DMS 273 (cell line): ENCODE results near the gene LHX4.
A peak's percentile ranks its signal among the peaks of the same experiment; 100 is the strongest.

Source experiments
- DNase-seq: peaks from one replicate; lab custom pipeline; 2025; ENCODE audit not compliant: unreplicated experiment; lab: John Stamatoyannopoulos, UW

LHX4 gene

DNA sequence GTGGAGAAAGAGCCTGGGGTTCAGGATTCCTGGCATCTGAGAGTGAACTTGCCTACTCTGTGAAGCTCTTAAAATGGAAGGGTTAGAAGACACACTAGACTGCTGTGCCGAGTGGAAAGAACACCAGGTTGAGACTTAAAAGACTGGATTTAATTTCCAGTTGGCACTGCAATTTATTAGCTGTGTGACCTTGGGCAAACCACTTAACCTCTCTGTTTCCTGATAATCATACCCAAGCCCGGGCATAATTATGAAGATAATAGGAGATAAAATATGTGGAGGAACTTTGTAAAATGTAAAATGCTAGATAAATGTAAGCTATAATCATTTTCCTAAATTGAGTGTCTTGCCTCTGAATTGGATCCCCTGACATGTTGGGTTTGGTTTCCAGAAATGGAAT, 4.7 kb upstream of the LHX4 start:
- DNase-seq, result no peak

DNA sequence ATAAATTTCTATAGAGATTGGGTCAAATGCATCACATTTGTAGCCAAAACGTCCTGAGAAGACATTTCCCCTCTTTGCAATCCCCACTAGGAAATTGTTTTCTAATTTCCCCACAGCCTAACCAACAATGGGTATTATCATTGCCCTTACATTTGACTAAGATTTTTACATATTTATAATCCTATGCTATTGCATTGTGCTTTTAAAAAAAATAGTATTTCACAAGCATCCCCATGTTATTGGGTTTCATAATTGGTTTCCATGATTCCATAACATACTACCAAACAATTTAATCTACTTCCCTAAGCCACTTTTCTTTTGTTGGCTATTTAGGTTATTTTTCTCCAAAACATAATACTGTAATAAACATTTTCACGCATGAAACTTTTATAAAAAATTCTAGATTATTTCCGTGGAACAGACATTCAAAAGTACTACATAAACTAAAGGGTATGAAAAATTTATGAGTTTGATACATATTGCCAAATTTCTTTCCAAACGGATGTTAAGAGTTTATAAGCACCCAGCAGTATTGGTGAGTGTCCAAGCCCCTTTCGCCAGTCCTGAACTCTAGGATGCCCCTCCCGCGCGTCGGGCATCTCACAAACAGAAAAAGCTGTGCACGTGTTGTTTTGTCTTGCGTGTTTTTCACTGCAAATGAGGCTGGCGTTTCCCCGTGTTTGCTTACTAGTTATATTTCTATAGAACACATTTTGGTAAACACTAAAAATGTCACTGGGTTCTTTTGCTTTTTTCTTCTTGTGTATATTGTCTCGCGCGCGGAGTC, 2.0 kb upstream of the LHX4 start:
- DNase-seq, result no peak

DNA sequence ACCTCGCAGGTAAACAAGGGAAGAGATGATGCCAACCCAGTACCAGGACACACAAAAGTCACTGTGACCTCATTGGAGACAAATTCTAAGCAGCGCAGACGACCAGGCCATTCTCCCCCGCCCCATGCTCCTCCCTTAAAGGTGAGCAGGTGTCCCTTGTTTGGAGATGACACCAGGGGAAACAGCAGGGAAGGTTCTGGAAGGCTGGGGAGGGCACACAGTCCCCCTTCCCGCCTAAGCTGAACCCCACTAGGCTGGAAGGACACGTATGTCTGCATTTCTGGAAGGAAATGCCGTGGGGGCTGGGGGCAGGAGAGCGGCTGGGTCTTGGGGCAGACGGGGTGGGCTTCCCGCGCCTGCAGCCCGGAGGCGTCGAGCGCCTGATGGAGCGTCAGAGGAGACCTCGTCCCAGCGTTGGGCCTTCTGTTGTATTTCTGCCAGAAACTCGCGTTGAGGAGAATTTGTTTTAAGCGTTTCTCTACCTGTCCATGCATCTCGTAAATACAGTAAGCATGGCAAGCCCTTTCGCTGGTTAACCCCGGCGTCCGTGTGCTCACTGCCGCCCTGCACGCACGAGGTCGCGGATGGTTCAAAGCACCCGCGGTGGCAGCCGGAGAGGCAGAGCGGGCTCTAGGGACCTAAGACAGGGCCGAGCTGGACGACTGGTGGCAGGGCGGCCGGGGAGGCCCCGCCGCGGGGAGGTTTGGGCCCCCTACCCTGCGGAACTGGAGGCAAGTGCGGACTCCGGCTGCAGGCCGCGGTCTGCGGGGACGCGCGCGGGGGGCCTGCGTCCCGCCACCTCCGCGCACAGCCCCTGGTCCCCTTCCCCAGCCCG, 1.2 kb upstream of the LHX4 start:
- peak; percentile 67 for DNase-seq

DNA sequence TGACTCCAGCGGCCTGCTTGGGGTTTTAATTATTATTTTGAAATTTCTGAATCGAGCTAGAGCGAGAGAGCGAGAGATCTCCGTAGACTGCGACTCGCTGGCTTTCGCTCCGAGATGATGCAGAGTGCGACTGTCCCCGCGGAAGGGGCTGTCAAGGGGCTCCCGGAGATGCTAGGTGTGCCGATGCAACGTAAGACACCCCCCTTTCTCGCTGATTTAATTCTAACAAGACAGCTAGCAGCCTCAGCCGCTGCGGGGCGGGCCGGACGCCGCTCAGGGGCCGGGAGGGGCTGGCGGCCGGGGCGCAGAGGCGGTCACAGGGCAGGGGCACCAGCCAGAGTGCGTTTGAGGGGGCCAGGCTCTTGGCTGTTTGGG, 339 bp downstream of the LHX4 start:
- no peak for DNase-seq

DNA sequence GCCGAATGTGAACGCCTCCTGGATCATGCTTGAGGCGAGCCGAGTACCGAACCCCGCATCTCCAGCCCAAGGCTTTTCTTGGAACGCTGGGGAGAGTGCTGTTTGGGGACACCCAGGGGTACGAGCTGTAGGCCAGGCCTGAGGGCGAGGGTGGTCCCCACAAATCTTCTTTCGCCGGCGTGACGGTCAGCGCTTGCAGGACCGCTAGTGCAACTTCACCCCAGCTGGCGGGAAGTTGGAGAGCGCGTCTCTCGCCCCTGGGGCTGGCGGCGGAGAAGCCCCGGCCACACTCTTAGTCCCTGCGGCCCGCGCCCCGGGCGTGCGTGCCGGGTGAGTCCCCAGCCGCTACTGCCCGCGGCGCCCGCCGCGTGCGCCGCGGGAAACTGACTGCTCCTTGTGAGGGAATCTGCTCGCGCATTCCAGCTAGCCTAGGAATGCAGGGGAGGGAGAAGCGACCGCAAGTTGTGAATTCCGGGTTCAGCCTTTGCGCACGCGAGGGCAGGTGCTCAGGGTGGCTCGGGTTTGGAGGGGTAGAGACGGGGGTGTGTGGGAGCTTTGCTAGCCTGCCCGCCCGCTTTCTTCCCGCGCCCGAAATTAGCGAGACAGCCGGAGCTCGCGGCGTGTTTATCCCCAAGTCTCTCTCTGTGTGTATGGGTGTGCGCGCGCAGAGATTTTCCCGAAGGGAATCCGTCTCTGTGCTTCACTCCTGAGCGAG, 884 bp downstream of the LHX4 start:
- DNase-seq, result peak; percentile 77

DNA sequence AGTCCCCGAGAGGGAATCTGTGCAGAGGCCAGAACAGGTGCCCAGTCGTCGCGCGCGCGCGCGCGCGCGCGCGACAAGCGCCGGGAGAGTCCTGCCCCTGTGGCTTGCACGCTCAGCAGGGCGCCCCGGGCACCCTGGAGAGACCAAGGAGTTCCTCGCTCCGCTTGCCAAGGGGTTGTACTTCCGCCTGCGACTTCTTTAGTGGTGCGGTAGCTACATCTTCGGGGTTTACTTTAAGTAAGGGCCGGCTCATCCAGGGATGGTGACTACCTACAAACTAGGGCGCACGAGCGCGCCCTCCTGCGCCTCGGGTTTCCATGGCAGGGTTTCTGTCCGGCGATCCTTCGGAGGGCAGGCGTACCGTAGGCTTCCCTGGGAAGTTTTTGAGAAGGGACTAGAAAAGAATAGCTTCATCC, 1.4 kb downstream of the LHX4 start:
- DNase-seq, result peak; percentile 84

DNA sequence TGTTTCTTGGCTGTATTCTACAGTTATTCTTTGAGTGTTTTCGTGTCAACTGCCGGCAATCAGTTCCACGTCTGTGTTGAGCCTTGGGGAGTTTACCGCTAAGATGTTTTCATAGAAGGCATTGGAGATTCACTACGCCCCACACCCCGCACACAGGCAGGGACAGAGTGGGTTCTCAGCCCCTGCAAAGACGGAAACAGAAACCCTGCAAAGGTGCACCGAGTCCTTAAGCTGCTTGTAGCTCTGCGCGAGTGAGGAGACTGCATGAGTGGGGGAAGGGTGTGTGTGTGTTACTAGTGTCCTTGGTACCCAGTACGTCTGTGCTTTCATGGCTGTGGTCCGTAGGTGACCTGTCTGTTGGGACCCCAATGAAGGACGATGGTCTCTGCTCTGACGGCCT, 1.9 kb downstream of the LHX4 start:
- DNase-seq, result no peak

DNA sequence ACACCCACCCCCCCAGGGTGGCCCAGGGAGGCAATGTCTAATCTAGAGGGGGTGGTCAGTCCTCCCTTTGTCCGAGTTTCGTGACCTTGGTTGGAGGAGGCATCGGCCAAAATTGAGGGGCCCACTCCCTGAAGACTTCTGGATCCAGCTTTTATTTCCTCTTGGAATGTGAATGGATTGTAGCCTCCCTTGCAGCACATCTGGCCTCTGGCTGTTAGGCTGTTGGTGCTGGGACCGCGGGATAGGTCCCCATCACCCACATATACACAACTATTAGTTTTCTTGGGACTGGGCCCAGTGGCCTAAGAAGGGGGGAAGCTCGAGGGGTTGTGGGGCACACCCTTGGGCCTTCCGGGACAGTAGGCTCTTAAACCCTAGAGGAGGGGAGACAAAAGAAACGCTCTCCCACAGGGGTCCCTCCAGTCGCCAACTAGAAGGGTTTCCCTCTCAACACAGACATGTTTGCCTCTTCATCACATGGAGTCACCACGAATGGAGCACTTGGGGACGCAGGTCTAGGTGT, 2.5 kb downstream of the LHX4 start:
- no peak for DNase-seq

DNA sequence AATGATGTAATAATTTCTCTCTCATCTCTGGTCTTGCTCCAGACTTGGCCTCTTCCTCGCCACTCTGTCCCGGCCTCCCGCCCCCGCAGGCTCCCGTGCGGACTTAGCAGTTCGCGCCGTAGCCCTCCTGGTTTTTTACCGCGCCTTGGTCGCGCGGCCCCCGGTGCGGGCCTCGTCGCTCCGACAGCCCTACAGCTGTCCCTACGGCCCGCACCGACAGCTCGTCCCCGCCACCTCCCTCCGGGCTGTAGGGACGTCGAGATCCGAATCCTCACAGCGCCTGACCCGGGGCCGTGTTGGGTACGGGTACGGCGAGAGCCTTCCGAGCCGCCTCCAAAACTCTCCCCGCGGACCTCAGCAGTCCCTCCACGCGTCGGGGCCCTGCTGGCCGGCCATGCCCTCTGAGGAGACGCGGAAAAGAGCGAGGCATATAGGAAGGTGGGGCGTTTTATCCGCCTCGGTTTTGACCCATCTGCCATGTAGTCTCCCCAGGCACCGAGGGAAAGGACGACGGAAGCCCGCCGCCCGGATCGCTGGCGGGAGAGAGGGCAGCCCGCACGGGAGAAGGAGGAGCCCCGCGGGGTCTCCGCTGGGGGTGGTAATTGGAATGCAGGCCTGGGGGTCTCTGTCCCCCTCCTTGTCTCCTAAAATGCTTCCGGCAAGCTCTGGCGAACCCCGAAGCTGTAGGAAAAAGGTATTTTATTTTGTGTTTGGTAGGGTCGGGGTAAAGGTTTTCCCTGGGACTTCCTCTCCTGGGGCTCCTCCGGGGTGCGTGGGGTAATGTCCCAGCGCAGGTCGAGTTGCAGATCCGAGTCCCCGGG, 3.3 kb downstream of the LHX4 start:
- no peak for DNase-seq

DNA sequence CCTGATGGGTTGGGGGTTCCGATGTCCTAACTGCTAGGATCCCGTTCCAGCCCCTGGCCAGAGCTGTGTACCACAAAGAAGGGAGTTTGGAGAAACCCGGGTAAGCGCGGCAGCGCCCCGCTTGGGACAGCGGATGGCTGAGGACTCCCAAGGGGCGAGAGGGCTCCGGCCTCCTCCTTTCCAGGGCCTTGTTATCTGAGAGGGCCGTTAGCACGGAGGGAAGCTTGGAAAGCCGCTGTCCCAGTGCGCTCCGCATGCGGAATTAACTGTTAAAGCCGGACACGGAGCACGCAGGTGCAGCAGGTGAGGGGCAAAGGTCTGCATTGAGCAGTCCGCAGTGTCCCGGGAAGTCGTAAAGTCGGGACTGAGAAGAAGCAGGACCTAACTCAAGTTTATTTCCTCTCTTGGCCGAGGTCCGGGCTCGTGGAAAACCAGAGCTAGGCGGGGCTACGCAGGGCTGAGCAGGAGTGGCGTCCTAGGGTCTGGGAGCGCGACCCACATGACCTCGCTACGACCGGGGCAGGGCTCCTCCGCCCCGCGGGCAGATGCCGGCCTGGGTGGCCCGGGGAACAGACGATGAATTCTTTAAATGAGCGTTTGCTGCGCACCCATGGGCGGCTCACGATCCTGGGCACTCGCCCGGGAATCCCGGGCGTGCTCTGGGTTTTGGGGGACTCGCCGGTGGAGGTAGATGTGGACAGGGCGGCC, 4.5 kb downstream of the LHX4 start:
- DNase-seq, result peak; percentile 44

DNA sequence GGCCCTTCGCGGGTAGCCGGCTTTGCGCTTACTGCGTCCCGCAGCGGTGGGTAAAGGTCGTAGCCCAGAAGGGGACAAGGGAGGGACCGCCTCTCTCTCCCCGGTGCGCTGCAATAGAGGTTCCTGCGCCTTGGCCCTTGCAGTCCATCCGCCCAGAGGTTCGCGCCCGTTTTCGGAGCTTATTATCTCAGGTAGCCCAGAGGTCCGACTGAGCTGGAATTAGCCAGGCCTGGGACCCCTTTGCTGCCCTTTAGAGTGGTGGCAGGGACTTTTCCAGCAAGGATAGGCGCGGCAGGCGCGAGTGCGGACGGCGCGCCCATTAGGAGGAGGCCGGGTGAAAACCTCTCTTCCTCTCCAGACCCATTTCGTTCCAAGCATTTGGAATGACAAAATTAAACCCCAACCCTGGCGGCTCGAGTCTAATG, 5.0 kb downstream of the LHX4 start:
- peak; percentile 46 for DNase-seq

DNA sequence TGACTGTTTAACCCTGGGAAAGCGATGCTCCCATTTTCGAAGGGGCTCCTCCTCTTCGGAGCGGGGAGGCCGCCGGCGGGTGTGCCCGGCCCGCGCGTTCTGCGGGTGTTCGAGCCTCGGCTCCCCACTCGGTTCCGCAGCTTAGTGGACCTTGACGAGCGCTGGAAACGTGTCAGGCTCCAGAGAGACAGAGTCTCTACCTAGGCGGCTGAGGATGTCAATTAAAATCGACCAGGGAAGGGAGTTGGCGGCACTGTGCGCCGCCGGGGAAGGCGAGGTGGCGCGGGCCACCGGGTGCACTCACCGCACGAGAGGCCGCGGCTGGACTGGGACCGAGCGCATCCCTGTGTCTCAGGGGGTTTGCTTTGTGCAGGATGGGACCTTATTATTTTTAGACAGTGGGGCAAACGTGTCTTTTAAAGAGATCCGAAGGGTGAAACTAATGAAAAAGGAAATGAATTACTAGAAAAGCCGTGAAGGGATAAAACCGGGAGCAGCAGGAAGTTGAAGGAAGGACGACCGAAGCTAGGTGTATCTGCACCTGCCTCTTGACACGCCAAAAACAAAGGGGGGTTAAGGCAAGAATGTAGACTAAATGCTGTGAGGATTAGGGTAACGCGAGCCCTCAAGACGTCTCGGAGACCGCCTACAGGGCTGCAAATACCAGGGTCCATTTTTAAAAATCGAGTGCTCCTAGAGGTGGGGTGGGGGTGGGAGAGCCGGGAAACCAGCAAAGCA, 5.6 kb downstream of the LHX4 start:
- peak; percentile 46 for DNase-seq

DNA sequence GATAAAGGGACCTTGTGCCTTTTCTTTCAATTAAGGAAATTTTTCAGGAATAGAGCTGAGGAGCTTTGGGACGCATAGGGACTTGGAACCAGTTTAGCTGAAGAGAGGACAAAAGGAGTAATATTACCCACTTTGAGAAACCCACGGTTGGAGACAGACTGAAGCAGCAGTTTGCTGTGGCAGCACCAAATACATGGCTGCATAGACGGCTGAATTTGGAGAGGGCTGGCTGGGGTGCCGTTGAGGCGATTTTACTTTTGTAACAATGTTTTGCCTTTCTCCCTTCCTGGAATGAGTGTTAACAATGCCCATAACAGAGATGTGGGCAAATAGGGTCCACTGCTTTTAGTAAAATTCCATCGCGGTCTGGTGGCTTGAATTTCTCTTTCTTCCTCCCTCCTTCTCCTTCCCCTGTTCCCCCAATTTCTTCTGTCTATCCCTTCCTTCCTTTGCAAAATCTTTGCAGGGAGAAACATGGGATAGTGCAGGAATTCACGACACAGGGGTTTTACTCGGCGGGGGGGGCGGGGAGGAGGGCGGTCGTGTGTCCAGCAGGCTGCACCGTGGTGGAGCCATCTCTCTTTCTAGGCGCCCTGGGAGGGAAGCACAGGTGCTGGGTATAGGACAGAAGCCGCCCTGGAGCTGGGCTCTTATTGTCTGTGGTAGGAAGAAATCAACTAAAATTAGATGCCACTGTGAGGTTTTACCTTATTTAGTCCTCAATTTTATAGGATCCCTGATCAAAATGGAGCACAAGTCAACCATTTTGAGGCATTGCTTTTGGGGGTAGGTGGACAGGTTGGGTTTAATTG, 6.8 kb downstream of the LHX4 start:
- DNase-seq, result no peak

DNA sequence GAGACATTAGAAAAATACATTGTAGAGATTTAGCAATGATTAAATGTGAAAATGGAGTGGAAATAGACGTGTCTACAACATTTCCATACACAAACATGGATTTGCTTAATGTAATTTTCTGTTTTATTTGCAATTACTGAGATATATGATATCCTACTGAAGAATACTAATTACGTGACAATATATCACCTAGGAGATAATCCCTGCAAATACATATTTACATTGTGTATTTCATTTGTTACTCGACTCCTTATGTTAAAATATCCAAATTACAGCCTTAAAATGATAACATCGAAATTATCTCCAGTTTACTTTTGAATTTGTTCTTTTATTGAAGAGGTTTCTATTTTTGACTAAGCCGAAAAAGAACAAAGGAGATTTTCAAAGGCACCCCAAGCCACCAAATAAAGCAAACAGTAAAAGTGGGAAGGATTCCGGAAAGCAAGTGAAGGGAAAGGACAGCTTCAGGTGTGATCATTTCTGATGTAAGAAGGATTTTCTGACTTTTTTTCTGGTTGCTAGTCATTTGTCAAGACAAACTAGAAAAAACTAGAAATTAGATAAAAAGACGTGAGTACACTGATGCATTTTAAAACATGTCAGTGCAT, 7.9 kb downstream of the LHX4 start:
- no peak for DNase-seq

DNA sequence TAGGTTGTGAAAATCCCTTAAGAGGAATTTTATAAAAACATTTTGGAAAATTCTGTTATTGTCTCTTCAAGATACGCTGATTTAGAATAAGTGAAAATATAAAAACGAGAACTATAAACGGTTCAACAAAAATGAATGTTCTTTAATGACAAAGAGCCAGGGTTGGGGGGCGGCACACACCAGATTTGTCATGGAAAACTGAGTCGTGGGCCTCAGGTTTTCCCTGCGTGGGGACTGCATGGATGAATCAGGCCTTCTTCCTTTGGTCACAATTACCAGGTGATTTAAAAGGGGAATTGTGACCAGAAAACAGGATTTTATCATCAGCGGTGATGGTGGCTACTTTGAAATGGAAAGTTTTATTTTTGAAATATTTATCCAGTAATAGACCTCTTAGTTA, 8.6 kb downstream of the LHX4 start:
- no peak for DNase-seq

DNA sequence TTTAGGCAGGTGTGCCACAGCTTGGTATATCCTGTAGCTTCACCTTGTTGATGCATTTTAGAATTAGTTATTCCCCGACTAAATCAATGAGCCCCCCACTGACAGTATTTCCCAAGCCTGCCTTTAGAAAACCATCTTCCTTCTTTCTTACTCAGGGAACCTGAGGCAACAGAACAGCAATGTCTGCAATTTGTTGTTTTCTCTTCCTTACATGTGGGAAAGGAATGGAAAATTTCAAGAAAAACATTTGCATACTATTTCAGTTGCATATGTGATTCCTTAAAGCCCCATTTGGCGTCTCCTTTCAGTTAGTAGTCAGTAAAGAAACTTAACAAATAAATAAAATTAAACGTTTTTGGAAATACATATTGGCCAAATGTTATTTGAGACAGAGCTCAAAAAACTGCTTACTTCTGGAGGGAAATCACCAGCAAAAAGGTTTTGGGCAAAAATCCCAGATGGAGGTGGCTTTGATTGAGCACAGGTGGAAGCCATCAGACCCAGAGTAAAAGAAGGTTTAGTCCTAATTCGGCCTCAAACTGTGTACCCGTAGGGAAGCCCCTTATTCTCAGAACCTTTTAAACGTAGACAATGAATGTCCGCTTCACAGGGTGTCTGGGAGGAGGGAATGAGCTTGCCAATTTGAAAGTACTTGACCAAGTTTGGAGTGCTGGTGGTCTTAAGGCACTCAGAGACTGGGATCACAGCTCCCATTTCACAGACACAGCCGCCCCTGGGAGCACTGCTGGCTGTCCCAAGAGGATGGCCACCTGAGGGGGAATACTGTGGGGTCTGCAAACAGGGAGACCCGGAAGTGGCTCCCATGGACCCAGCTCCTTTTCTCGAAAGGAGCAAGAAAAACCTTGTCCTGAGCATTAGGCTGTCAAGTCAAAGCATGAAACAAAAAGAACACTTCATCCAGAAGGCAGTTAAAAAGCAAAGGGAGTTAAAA, 9.4 kb downstream of the LHX4 start:
- DNase-seq, result no peak
